OCI-LY3 (cell line): ENCODE data around the gene XPO1.

Source experiments
- CTCF ChIP-seq: fragments of 200-600, 300-600 bp; sonication (generic); IDR thresholded peaks from 2 replicates; pipeline ENCODE4 v1.5.1; 2014; ENCODE audit warnings: antibody characterized with exemption, low read length, low read depth
- EZH2phosphoT487 ChIP-seq: fragments of 200-600 bp; shearing (Covaris generic); IDR thresholded peaks from 2 replicates; pipeline ENCODE4 v1.6.1; 2018; ENCODE audit warnings: antibody characterized with exemption, mixed run types, low read depth

- no peak for TF ChIP-seq CTCF
- TF ChIP-seq EZH2phosphoT487, result no peak
Observed at GRCh38 chr2:61460163-61460562, 78.0 kb downstream of the XPO1 start.
